ENCODE measurements around the gene SUZ12.
"Not testable (repeated sequence)": the region's sequence is repeated elsewhere in the genome, so short reads cannot be mapped to it uniquely, and the experiment has no call there.

SUZ12 gene

GRCh38 chr17:32009262-32009542 lies 72.4 kb downstream of the SUZ12 start:
- Histone ChIP-seq H3K27ac (ENCODE audit: insufficient read depth, low read depth, low read length, poor library complexity, severe bottlenecking) (no peak overlapping the region), H3K4me3 (ENCODE audit: insufficient read depth, low read depth, low read length) (peak overlapping the region; percentile 76), H3K36me3 (ENCODE audit: control insufficient read depth, insufficient read depth, low read length) (no peaks in the 10 kb centered on the region), H3K27me3 (ENCODE audit: control insufficient read depth, insufficient read depth, low read length, poor library complexity, severe bottlenecking) (peaks cover 15% of the 10 kb centered on the region), H3K4me1 (ENCODE audit: control insufficient read depth, insufficient read depth, low read length) (no peaks in the 10 kb centered on the region), H3K9me3 (ENCODE audit: control insufficient read depth, low read length) (no peaks in the 10 kb centered on the region)
- 92 to 100% methylated on average over 2 of the region's 2 CpGs for WGBS, 2 experiments

DNA sequence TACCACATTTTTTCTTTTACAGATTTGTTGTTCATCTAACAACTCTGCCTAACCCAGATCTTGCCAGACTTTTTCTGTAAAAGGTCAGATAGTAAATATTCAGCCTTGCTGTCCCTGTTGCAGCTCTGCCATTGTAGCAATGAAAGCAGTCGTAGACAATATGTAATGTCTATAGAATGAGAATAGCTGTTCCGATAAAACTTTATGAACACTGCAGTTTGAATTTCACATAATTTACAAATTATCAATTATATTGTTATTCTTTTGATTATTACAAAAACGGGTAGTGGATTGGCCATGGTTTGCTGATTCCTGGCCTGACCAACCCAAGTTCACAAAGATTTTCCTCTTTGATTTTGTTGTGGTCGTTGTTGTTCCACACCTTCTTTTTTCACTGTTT lies 73.3 kb downstream of the SUZ12 start:
- Histone ChIP-seq H3K27ac (ENCODE audit: insufficient read depth, low read depth, low read length, poor library complexity, severe bottlenecking) (no peak overlapping the region), H3K27me3 (ENCODE audit: control insufficient read depth, insufficient read depth, low read length, poor library complexity, severe bottlenecking) (peaks cover 15% of the 10 kb centered on the region), H3K9me3 (ENCODE audit: control insufficient read depth, low read length) (no peaks in the 10 kb centered on the region), H3K4me3 (ENCODE audit: insufficient read depth, low read depth, low read length) (no peak overlapping the region), H3K36me3 (ENCODE audit: control insufficient read depth, insufficient read depth, low read length) (no peaks in the 10 kb centered on the region), H3K4me1 (ENCODE audit: control insufficient read depth, insufficient read depth, low read length) (no peaks in the 10 kb centered on the region)
- 84 to 90% methylated on average over 3 of the region's 4 CpGs for WGBS, 2 experiments

GRCh38 chr17:32015245-32016013 lies 78.6 kb downstream of the SUZ12 start:
- H3K4me1 ChIP-seq (ENCODE audit: control insufficient read depth, insufficient read depth, low read length) = no peaks in the 10 kb centered on the region
- H3K9me3 ChIP-seq (ENCODE audit: control insufficient read depth, low read length) = no peaks in the 10 kb centered on the region
- no peaks in the 10 kb centered on the region for H3K27me3 ChIP-seq (ENCODE audit: control insufficient read depth, insufficient read depth, low read length, poor library complexity, severe bottlenecking)
- no peaks in the 10 kb centered on the region for H3K36me3 ChIP-seq (ENCODE audit: control insufficient read depth, insufficient read depth, low read length)
- 89 to 94% methylated on average over 7 to 9 of the region's 9 CpGs for WGBS, 2 experiments
- no peak overlapping the region for H3K4me3 ChIP-seq (ENCODE audit: insufficient read depth, low read depth, low read length)
- no peak overlapping the region for H3K27ac ChIP-seq (ENCODE audit: insufficient read depth, low read depth, low read length, poor library complexity, severe bottlenecking)

DNA sequence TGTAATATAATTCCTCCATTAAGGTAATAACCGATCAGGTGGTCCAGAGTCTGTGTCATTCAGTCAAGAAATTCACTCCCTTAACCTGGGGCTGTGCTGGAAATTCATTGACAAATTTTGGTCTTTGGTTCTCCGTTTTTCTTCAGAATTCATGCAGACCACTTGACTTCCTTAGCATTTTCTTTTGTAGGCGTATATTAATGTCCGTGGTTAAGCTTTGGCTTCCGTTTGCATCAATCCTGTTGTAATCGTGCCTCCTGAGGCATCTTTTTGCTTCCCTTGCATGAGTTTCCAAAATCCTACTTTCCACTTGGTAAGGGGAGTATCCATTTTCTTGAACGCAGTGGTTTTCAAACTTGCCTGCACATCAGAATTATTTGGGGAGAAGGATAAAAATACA lies 79.4 kb downstream of the SUZ12 start:
- Histone ChIP-seq H3K36me3 (ENCODE audit: control insufficient read depth, insufficient read depth, low read length) (no peaks in the 10 kb centered on the region), H3K4me1 (ENCODE audit: control insufficient read depth, insufficient read depth, low read length) (no peaks in the 10 kb centered on the region), H3K27ac (ENCODE audit: insufficient read depth, low read depth, low read length, poor library complexity, severe bottlenecking) (no peak overlapping the region), H3K9me3 (ENCODE audit: control insufficient read depth, low read length) (no peaks in the 10 kb centered on the region), H3K27me3 (ENCODE audit: control insufficient read depth, insufficient read depth, low read length, poor library complexity, severe bottlenecking) (no peaks in the 10 kb centered on the region), H3K4me3 (ENCODE audit: insufficient read depth, low read depth, low read length) (no peak overlapping the region)
- WGBS, 2 experiments = 89 to 90% methylated on average over 7 of the region's 7 CpGs

GRCh38 chr17:32019228-32019627 lies 82.4 kb downstream of the SUZ12 start:
- Histone ChIP-seq H3K9me3 (ENCODE audit: control insufficient read depth, low read length) (no peaks in the 10 kb centered on the region), H3K36me3 (ENCODE audit: control insufficient read depth, insufficient read depth, low read length) (no peaks in the 10 kb centered on the region)
- 88 to 100% methylated on average over 1 of the region's 1 CpG for WGBS, 2 experiments

DNA sequence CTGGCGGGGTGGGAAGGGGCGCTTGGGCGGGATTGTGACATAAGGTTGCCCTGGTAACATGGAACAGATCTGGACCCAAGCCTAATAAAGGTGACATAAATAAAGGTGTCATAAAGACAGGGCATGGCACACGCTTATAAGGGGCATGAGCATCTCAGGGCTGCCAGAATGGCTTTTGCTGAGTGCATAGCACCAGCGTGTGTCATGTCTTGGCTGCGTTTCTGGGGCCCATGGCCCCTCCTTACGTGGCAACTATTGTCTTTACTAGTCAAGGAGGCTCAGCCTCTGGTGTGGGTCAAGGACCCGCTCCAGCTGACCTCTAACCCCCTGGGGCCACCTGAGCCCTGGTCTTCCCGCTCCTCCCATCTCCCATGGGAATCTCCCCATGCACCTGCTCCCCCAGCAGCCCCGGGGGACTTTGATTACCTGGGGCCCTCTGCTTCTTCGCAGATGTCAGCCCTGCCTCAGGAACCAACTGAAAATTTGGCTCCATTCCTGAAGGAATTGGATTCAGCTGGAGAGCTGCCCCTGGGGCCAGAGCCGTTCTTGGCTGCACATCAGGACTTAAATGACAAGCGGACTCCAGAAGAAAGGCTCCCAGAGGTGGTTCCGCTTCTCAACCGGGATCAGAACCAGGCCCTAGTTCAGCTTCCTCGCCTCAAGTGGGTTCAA lies 84.3 kb downstream of the SUZ12 start:
- Histone ChIP-seq H3K27ac (ENCODE audit: insufficient read depth, low read depth, low read length, poor library complexity, severe bottlenecking) (no peak overlapping the region), H3K4me3 (ENCODE audit: insufficient read depth, low read depth, low read length) (no peak overlapping the region), H3K4me1 (ENCODE audit: control insufficient read depth, insufficient read depth, low read length) (no peaks in the 10 kb centered on the region), H3K9me3 (ENCODE audit: control insufficient read depth, low read length) (no peaks in the 10 kb centered on the region), H3K36me3 (ENCODE audit: control insufficient read depth, insufficient read depth, low read length) (no peaks in the 10 kb centered on the region), H3K27me3 (ENCODE audit: control insufficient read depth, insufficient read depth, low read length, poor library complexity, severe bottlenecking) (no peaks in the 10 kb centered on the region)
- 91 to 93% methylated on average over 16 of the region's 16 CpGs for WGBS, 2 experiments

More at GRCh38 chr17:32019228-32019627, 82.4 kb downstream of the SUZ12 start:
- H3K27me3 ChIP-seq (ENCODE audit: control insufficient read depth, insufficient read depth, low read length, poor library complexity, severe bottlenecking) = no peaks in the 10 kb centered on the region
- H3K4me3 ChIP-seq (ENCODE audit: insufficient read depth, low read depth, low read length) = no peak overlapping the region
- no peak overlapping the region for H3K27ac ChIP-seq (ENCODE audit: insufficient read depth, low read depth, low read length, poor library complexity, severe bottlenecking)
- H3K4me1 ChIP-seq (ENCODE audit: control insufficient read depth, insufficient read depth, low read length) = no peaks in the 10 kb centered on the region

DNA sequence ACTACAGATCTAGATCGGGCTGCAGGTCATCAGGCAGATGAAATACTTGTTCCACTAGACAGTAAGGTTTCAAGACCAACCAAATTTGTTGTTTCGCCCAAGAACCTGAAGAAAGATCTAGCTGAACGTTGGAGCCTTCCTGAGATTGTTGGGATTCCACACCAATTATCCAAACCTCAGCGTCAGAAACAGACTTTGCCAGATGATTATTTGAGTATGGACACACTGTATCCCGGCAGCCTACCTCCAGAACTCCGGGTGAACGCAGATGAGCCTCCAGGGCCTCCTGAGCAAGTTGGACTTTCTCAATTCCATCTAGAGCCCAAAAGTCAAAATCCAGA lies 84.8 kb downstream of the SUZ12 start:
- 95 to 97% methylated on average over 7 of the region's 7 CpGs for WGBS, 2 experiments
- no peaks in the 10 kb centered on the region for H3K9me3 ChIP-seq (ENCODE audit: control insufficient read depth, low read length)
- H3K27ac ChIP-seq (ENCODE audit: insufficient read depth, low read depth, low read length, poor library complexity, severe bottlenecking) = no peak overlapping the region
- no peak overlapping the region for H3K4me3 ChIP-seq (ENCODE audit: insufficient read depth, low read depth, low read length)
- H3K4me1 ChIP-seq (ENCODE audit: control insufficient read depth, insufficient read depth, low read length) = no peaks in the 10 kb centered on the region
- no peaks in the 10 kb centered on the region for H3K27me3 ChIP-seq (ENCODE audit: control insufficient read depth, insufficient read depth, low read length, poor library complexity, severe bottlenecking)
- no peaks in the 10 kb centered on the region for H3K36me3 ChIP-seq (ENCODE audit: control insufficient read depth, insufficient read depth, low read length)

- 92 to 94% methylated on average over 3 to 4 of the region's 5 CpGs for WGBS, 2 experiments
Measured at GRCh38 chr17:32022554-32022953, 85.7 kb downstream of the SUZ12 start.

DNA sequence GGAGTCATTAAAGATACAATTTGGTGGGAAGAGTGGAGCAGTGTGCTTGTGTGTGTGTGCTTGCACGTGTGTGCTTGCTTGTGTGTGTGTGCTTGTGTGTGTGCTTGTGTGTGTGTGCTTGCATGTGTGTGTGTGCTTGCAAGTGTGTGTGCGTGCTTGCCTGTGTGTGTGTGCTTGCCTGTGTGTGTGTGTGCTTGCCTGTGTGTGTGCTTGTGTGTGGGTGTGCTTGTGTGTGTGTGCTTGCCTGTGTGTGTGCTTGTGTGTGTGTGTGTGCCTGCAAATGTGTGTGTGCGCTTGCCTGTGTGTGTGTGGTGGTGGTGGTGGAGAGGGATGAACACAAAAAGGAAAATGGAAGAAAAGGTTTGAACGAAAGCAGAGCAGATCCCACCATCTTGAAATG lies 90.5 kb downstream of the SUZ12 start:
- 79 to 82% methylated on average over 3 of the region's 4 CpGs for WGBS, 2 experiments
- not testable (repeated sequence) for H3K27me3 ChIP-seq (ENCODE audit: control insufficient read depth, insufficient read depth, low read length, poor library complexity, severe bottlenecking)

More at GRCh38 chr17:32022554-32022953, 85.7 kb downstream of the SUZ12 start:
- not testable (repeated sequence) for H3K27me3 ChIP-seq (ENCODE audit: control insufficient read depth, insufficient read depth, low read length, poor library complexity, severe bottlenecking); H3K27ac ChIP-seq (ENCODE audit: insufficient read depth, low read depth, low read length, poor library complexity, severe bottlenecking); H3K4me1 ChIP-seq (ENCODE audit: control insufficient read depth, insufficient read depth, low read length); H3K9me3 ChIP-seq (ENCODE audit: control insufficient read depth, low read length); H3K36me3 ChIP-seq (ENCODE audit: control insufficient read depth, insufficient read depth, low read length); H3K4me3 ChIP-seq (ENCODE audit: insufficient read depth, low read depth, low read length)

DNA sequence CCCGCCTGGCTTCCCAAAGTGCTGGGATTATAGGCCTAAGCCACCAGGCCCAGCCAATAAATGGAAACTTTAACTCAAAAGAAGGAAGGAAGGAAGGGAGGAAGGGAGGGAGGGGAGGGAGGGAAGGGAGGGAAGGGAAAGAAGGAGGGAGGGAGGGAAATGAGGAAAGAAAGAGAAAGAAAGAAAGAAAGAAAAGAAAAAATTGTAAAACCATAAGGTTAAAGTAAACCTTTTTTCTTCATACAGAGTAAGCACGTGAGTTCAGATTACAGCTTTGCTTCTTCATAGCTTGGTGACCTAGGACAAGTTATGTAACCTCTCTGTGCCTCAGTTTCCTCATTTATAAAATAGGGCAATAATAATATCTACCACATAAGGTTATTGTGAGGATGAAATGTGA lies 96.4 kb downstream of the SUZ12 start:
- Histone ChIP-seq H3K4me3 (ENCODE audit: insufficient read depth, low read depth, low read length) (no peak overlapping the region), H3K27me3 (ENCODE audit: control insufficient read depth, insufficient read depth, low read length, poor library complexity, severe bottlenecking) (no peaks in the 10 kb centered on the region), H3K9me3 (ENCODE audit: control insufficient read depth, low read length) (no peaks in the 10 kb centered on the region), H3K27ac (ENCODE audit: insufficient read depth, low read depth, low read length, poor library complexity, severe bottlenecking) (no peak overlapping the region), H3K36me3 (ENCODE audit: control insufficient read depth, insufficient read depth, low read length) (peaks cover 13% of the 10 kb centered on the region), H3K4me1 (ENCODE audit: control insufficient read depth, insufficient read depth, low read length) (no peaks in the 10 kb centered on the region)
- 92 to 95% methylated on average over 2 of the region's 2 CpGs for WGBS, 2 experiments

More for the DNA sequence above, 90.5 kb downstream of the SUZ12 start:
- H3K9me3 ChIP-seq (ENCODE audit: control insufficient read depth, low read length); H3K4me3 ChIP-seq (ENCODE audit: insufficient read depth, low read depth, low read length); H3K4me1 ChIP-seq (ENCODE audit: control insufficient read depth, insufficient read depth, low read length); H3K27ac ChIP-seq (ENCODE audit: insufficient read depth, low read depth, low read length, poor library complexity, severe bottlenecking); H3K36me3 ChIP-seq (ENCODE audit: control insufficient read depth, insufficient read depth, low read length): not testable (repeated sequence)

All from ectodermal cell (in vitro differentiated cells).